Choroid plexus epithelial cell (primary cell): ENCODE data around the gene ARF1.

Experiments used
- DNase-seq: peaks from one replicate; pipeline ENCODE4 v3.0.0-alpha.2; 2010; ENCODE audit warnings: low read depth
- H3K4me3 ChIP-seq: 2 replicates; pipeline ENCODE4 v1.5.1; 2011; ENCODE audit warnings: low read depth, mild to moderate bottlenecking, control low read depth, low read length, moderate library complexity
- TF ChIP-seq, protein P1 (sequence below): conservative IDR thresholded peaks from 2 replicates; pipeline ENCODE4 v1.5.1; 2011; ENCODE audit warnings: low read depth, mild to moderate bottlenecking, control low read depth, inconsistent platforms, low read length, moderate library complexity

ARF1 gene

DNA sequence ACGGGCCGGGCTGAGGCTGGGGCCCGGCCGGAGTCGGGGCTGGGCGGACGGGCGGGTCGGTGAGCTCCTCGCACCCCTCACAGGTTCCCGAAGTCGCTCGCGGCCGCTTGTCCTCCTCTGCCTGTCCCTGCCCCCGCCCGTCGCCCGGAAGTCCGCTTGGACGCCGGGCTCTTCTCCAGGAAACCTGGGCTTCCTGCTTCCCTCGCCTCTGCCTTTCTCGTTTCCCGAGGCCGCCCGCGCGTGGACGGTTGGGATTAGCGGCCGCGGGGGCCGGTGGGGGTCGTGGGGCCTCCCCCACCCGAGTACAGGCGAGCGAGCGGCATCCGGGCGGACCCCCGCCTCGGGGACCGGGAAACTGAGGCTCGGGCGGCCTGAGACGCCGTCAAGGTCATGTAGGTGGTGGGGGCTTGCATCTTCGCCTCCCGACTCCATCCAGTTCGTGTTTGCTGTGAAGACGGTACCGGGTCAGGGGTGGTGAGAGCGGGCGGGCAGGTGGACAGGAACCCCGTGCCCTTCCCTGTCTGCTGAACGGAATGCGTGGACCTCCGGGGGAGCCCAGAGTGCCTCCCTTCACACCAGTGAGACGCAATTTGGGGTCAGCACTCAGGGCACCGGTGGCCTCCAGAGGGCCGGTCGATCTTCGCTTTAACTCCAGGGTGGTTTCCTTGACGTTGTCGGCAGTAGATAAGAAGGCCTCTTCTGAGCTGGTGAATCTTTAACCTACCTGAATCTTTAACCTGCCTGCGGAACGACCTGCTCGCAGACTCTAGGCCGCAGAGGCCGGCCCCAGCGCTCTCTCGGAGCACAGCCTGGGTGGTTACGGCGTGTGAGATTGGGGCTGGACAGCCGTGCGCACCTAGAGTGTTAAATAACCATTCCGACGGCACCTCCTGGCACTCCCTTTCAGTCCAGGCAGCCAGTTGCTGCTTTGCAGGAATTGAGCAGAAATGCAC, 686 bp downstream of the ARF1 start:
- peak overlapping the region; percentile 98 for H3K4me3 ChIP-seq
- DNase-seq = peak; percentile 47
- TF ChIP-seq, protein P1, sequence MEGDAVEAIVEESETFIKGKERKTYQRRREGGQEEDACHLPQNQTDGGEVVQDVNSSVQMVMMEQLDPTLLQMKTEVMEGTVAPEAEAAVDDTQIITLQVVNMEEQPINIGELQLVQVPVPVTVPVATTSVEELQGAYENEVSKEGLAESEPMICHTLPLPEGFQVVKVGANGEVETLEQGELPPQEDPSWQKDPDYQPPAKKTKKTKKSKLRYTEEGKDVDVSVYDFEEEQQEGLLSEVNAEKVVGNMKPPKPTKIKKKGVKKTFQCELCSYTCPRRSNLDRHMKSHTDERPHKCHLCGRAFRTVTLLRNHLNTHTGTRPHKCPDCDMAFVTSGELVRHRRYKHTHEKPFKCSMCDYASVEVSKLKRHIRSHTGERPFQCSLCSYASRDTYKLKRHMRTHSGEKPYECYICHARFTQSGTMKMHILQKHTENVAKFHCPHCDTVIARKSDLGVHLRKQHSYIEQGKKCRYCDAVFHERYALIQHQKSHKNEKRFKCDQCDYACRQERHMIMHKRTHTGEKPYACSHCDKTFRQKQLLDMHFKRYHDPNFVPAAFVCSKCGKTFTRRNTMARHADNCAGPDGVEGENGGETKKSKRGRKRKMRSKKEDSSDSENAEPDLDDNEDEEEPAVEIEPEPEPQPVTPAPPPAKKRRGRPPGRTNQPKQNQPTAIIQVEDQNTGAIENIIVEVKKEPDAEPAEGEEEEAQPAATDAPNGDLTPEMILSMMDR = no peak

DNA sequence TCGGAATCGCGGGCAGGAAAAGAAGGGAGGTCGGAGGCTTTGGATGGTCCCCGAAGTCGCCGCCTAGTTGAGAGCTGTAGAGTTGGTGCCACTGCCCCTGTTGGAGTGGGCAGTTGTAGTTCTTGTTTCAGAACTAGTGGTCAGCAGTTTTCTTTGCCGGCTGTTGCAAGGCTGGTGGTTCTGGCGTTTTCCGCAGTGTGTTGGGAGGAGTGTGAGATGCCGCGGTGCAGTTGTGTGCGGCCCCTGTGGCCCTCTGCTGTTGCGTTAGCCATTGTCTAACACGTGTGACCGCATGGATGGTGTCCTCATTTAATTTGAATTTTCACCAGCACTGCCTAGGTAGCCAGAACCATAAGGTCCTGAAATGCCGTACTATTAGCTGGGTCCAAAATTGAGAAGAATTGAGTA, 1.4 kb downstream of the ARF1 start:
- TF ChIP-seq, protein P1 = no peak
- H3K4me3 ChIP-seq = peak overlapping the region; percentile 98
- peak; percentile 46 for DNase-seq

DNA sequence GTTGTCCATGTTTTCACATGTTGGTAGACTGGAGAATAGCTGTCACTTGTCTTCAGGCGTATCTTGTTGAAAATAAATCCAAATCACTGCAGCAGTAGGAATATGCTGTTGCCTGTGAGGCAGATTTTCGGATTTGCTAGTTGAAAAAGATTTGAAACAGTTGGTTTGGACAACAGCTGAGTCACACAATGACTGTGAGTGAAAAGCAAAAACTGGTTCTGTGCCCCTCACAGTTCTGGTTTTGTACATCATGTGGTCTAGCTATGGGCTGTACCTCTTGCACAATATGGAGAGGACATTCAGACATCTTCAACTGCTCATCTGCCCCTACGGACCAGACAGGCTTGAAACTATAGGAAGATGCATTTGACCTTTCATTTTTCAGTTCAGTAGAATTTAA, 1.8 kb downstream of the ARF1 start:
- DNase-seq = peak; percentile 84

DNA sequence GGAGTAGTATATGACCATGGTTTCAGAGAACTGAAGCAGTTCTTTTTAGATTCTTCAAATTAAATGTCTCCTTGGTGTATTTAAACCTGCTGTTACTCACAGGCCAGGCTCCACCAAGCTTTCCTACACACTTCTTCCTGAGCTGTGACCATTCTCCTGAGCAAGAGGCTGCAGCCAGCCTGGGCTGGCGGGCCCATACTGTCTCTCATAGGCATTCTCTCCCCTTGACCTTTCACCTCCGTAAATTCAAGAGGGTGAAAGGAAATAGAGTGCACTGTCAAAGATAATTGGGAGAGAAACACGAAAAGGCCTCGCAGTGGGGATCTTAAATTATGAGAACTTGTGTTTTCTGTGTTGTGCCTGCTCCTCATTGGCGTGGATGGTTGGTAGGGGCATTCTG, 2.3 kb downstream of the ARF1 start:
- TF ChIP-seq, protein P1 = no peak
- DNase-seq = no peak
- peak overlapping the region; percentile 98 for H3K4me3 ChIP-seq

More for the DNA sequence above, 1.8 kb downstream of the ARF1 start:
- H3K4me3 ChIP-seq = peak overlapping the region; percentile 98
- TF ChIP-seq, protein P1 = no peak

DNA sequence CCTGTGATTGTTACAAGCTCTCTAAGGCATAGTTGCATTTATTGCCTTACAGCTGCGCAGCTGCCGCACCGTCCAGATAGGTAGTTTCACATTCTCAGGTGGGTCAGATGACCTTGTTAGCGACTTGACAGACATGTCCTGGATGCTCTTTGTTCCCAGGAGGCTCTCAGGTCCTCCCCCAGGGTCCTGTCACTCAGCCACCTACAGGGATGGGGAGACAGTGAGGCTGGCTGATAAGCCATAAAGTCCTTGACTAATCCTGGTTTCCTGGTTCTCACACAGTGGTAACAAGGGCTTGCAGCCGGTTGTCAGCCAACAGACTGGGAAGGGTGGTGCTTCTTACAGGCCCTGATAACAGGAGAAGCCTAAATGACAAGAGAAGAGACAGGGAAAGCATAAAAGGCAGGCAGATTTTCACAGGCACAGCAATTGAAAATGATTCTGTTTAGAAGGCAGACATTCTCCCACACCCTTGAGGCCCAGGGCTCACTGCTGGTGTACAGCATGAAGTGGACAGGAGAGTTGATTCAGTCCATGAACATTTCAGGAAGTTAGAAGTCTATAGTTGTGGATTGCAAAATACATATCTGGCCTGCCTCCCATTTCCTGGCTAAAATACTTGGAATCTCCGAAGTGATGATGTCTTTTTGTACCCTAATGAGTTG, 2.9 kb downstream of the ARF1 start:
- TF ChIP-seq, protein P1 = no peak
- DNase-seq = peak; percentile 82
- H3K4me3 ChIP-seq = peak overlapping the region; percentile 98

DNA sequence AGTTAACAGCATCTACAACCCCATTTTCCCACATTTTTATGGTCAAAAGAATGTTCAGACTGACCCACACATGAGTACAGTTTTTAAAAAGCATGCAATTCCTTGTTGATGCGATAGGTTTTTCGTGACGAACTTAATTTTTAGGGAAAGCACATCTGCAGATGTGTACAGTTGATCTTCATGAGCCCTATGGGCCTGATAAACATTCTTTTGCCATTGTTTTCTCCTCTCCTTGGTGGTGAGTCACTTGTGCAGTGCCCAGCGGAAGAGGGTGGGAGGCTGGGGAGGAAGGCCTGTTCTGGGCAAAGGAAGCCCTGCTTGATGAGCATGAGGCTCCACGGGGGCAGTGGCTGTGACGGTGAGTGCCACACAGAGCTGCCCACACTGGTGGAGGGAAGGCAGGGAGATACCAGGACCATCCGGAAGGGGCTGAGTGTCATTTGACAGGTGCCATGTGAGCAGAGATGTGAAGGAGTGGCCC, 5.3 kb downstream of the ARF1 start:
- TF ChIP-seq, protein P1 = no peak
- DNase-seq = peak; percentile 52
- H3K4me3 ChIP-seq = no peak overlapping the region
